H1 (cell line): ENCODE measurements around the gene ZNF823. TPM values are rescaled to one million over a fixed set of nuclear protein-coding genes. Genes with fewer than 3 reads are reported as not detected.

Source experiments
- CTCF ChIA-PET: fragments of 300-600 bp; sonication (Branson Sonifier 250); formaldehyde crosslinking; loops from one replicate; lab custom pipeline; 2021; ENCODE audit not compliant: partially characterized antibody; lab: Charles Lee
- POLR2A ChIA-PET: fragments of 300-600 bp; sonication (Branson Sonifier 250); formaldehyde crosslinking; loops from one replicate; lab custom pipeline; 2021; ENCODE audit warnings: inconsistent platforms; ENCODE audit not compliant: partially characterized antibody; lab: Charles Lee
- DNase-seq, 2 experiments: peaks; one replicate each; pipeline versions ENCODE4 v3.0.0 to v3.0.0-alpha.2; 2010 to 2022; ENCODE audit warnings: low spot score in 2 of 2, low read depth in 1 of 2, mixed read lengths in 1 of 2
- FAIRE-seq: peaks from 2 replicates; lab custom pipeline; 2011; peaks lifted over from hg19 to GRCh38; lab: Jason Lieb, UNC
- H2AFZ ChIP-seq: 2 replicates; pipeline ENCODE4 v1.8.1; 2012; ENCODE audit warnings: low read length, inconsistent platforms
- H2AK5ac ChIP-seq: 2 replicates; pipeline ENCODE4 v1.6.1; 2013; ENCODE audit warnings: low read depth, low read length
- H2BK120ac ChIP-seq: replicated peaks from 2 replicates; pipeline ENCODE3; 2013; ENCODE audit warnings: low read depth, low read length, inconsistent platforms
- H2BK12ac ChIP-seq: 2 replicates; pipeline ENCODE4 v1.6.1; 2013; ENCODE audit warnings: low read depth, low read length
- H2BK15ac ChIP-seq: 2 replicates; pipeline ENCODE4 v1.6.1; 2013; ENCODE audit warnings: low read length
- H2BK20ac ChIP-seq: 2 replicates; pipeline ENCODE4 v1.6.1; 2013; ENCODE audit warnings: low read length
- H2BK5ac ChIP-seq: 2 replicates; pipeline ENCODE4 v1.6.1; 2013; ENCODE audit warnings: low read depth, low read length
- H3K14ac ChIP-seq: 2 replicates; pipeline ENCODE4 v1.6.1; 2013; ENCODE audit warnings: inconsistent platforms; ENCODE audit not compliant: insufficient read length
- H3K18ac ChIP-seq: 2 replicates; pipeline ENCODE4 v1.6.1; 2013; ENCODE audit warnings: low read length; ENCODE audit errors: extremely low read depth
- H3K23ac ChIP-seq: 2 replicates; pipeline ENCODE4 v1.6.1; 2013; ENCODE audit warnings: inconsistent platforms; ENCODE audit not compliant: insufficient read length
- H3K23me2 ChIP-seq: 2 replicates; pipeline ENCODE4 v1.6.1; 2013; ENCODE audit warnings: low read depth, low read length
- H3K27ac ChIP-seq: 2 replicates; pipeline ENCODE4 v1.6.1; 2011; ENCODE audit warnings: low read depth, low read length, inconsistent platforms
- H3K27me3 ChIP-seq, 4 experiments: replicated peaks in 1 of 4; 1 replicate in 1 of 4; 2 replicates in 3 of 4; pipeline versions ENCODE4 v1.6.1 to v1.8.1; 2011 to 2013; ENCODE audit warnings: low read length in 3 of 4, mild to moderate bottlenecking in 3 of 4, inconsistent platforms in 2 of 4, mixed read lengths in 2 of 4, moderate library complexity in 1 of 4; ENCODE audit not compliant: control insufficient read depth in 3 of 4, insufficient read depth in 3 of 4; ENCODE audit errors: extremely low read depth in 1 of 4
- H3K36me3 ChIP-seq, 4 experiments: 2 replicates each; pipeline versions ENCODE4 v1.6.1 to v1.8.1; 2011 to 2013; ENCODE audit warnings: mild to moderate bottlenecking in 4 of 4, low read length in 3 of 4, moderate library complexity in 2 of 4, control low read depth in 1 of 4, inconsistent platforms in 1 of 4; ENCODE audit not compliant: insufficient read depth in 4 of 4, control insufficient read depth in 2 of 4
- H3K4ac ChIP-seq: replicated peaks from 2 replicates; pipeline ENCODE3; 2013; ENCODE audit warnings: low read length, low read depth, mixed read lengths, inconsistent platforms; ENCODE audit not compliant: insufficient read length
- H3K4me1 ChIP-seq, 4 experiments: replicated peaks in 1 of 4; 1 replicate in 1 of 4; 2 replicates in 3 of 4; pipeline versions ENCODE4 v1.6.1 to v1.8.1; 2011 to 2013; ENCODE audit warnings: low read length in 3 of 4, inconsistent platforms in 2 of 4, mixed read lengths in 1 of 4; ENCODE audit not compliant: insufficient read depth in 4 of 4, control insufficient read depth in 3 of 4
- H3K4me2 ChIP-seq, 2 experiments: 2 replicates each; pipeline versions ENCODE4 v1.6.1 to v1.8.1; 2011 to 2013; ENCODE audit warnings: low read depth in 2 of 2, low read length in 2 of 2, control low read depth in 1 of 2, inconsistent platforms in 1 of 2, mild to moderate bottlenecking in 1 of 2; ENCODE audit not compliant: insufficient read depth in 1 of 2
- H3K4me3 ChIP-seq, 4 experiments: fragments of 200-600, 300-600 bp in 1 of 4; sonication (generic), shearing (Covaris generic), sonication (Bioruptor Twin) in 1 of 4; 2 replicates each; pipeline versions ENCODE4 v1.5.1 to v1.8.1; 2011 to 2016; ENCODE audit warnings: low read length in 4 of 4, low read depth in 3 of 4, control low read depth in 2 of 4, inconsistent platforms in 2 of 4, mild to moderate bottlenecking in 2 of 4, mixed read lengths in 1 of 4, moderate library complexity in 1 of 4; ENCODE audit not compliant: insufficient read depth in 2 of 4; ENCODE audit errors: extremely low read depth in 1 of 4
- H3K56ac ChIP-seq: replicated peaks from 2 replicates; pipeline ENCODE3; 2013; ENCODE audit warnings: low read depth, mild to moderate bottlenecking, mixed read lengths, low read length, inconsistent platforms; ENCODE audit not compliant: insufficient read length
- H3K79me1 ChIP-seq: 2 replicates; pipeline ENCODE4 v1.6.1; 2013; ENCODE audit warnings: low read depth, low read length, control low read depth
- H3K79me2 ChIP-seq, 2 experiments: 2 replicates each; pipeline versions ENCODE4 v1.6.1 to v1.8.1; 2012 to 2013; ENCODE audit warnings: low read length in 2 of 2, mild to moderate bottlenecking in 2 of 2, inconsistent platforms in 1 of 2; ENCODE audit not compliant: insufficient read depth in 2 of 2, control insufficient read depth in 1 of 2
- H3K9ac ChIP-seq, 4 experiments: replicated peaks in 1 of 4; 1 replicate in 1 of 4; 2 replicates in 3 of 4; pipeline versions ENCODE4 v1.6.1 to v1.8.1; 2011 to 2013; ENCODE audit warnings: low read depth in 3 of 4, low read length in 3 of 4, control low read depth in 2 of 4, mild to moderate bottlenecking in 2 of 4, moderate library complexity in 2 of 4, inconsistent platforms in 1 of 4; ENCODE audit errors: extremely low read depth in 1 of 4
- H3K9me3 ChIP-seq, 2 experiments: 2 replicates each; pipeline versions ENCODE4 v1.6.1 to v1.8.1; 2012 to 2013; ENCODE audit warnings: mild to moderate bottlenecking in 2 of 2, moderate library complexity in 2 of 2, control low read depth in 1 of 2, inconsistent platforms in 1 of 2, low read depth in 1 of 2, low read length in 1 of 2, mixed read lengths in 1 of 2; ENCODE audit not compliant: insufficient read depth in 2 of 2
- H4K20me1 ChIP-seq, 2 experiments: replicated peaks in 1 of 2; 2 replicates each; pipeline versions ENCODE3 to v1.8.1; 2011 to 2013; ENCODE audit warnings: inconsistent platforms in 2 of 2, low read length in 2 of 2, mild to moderate bottlenecking in 1 of 2; ENCODE audit not compliant: insufficient read depth in 2 of 2, control insufficient read depth in 1 of 2
- H4K5ac ChIP-seq: 2 replicates; pipeline ENCODE4 v1.6.1; 2013; ENCODE audit warnings: low read length, low read depth, mixed read lengths, inconsistent platforms; ENCODE audit not compliant: insufficient read length
- H4K8ac ChIP-seq: 2 replicates; pipeline ENCODE4 v1.8.0; 2013; ENCODE audit warnings: mild to moderate bottlenecking, moderate library complexity, low read length, inconsistent platforms; ENCODE audit not compliant: insufficient read depth; ENCODE audit errors: extremely low read depth
- H4K91ac ChIP-seq: replicated peaks from 2 replicates; pipeline ENCODE3; 2013; ENCODE audit warnings: low read length, mixed read lengths, inconsistent platforms; ENCODE audit not compliant: insufficient read length
- ATF3 ChIP-seq: IDR thresholded peaks from 2 replicates; pipeline ENCODE4 v1.6.1; 2011; ENCODE audit warnings: low read depth, mild to moderate bottlenecking, low read length; ENCODE audit not compliant: insufficient read depth
- BACH1 ChIP-seq: IDR thresholded peaks from 2 replicates; pipeline ENCODE4 v1.6.1; 2012; ENCODE audit warnings: low read length, improper control_type of control experiment
- BCL11A ChIP-seq, 2 experiments: IDR thresholded peaks; one replicate each; pipeline ENCODE4 v1.6.1; 2011; ENCODE audit warnings: low read depth in 2 of 2, low read length in 2 of 2, mild to moderate bottlenecking in 2 of 2
- E2F6 ChIP-seq: IDR thresholded peaks from 2 replicates; pipeline ENCODE4 v1.6.1; 2012; ENCODE audit warnings: inconsistent platforms
- GABPA ChIP-seq: IDR thresholded peaks from 2 replicates; pipeline ENCODE4 v1.6.1; 2011; ENCODE audit warnings: mild to moderate bottlenecking, low read length, moderate library complexity, borderline replicate concordance; ENCODE audit not compliant: insufficient read depth
- JUND ChIP-seq: IDR thresholded peaks from 2 replicates; pipeline ENCODE4 v1.6.1; 2011; ENCODE audit warnings: mild to moderate bottlenecking, improper control_type of control experiment, low read length
- KDM5A ChIP-seq: fragments of 200-600 bp; IDR thresholded peaks from 2 replicates; pipeline ENCODE4 v1.7.1; 2012; ENCODE audit warnings: mild to moderate bottlenecking, low read length, inconsistent platforms, mixed read lengths
- MAFK ChIP-seq: IDR thresholded peaks from 2 replicates; pipeline ENCODE4 v1.6.1; 2012; ENCODE audit warnings: low read depth, mild to moderate bottlenecking, improper control_type of control experiment, low read length
- RBBP5 ChIP-seq: IDR thresholded peaks from 2 replicates; pipeline ENCODE4 v1.7.1; 2012; ENCODE audit warnings: low read depth, mild to moderate bottlenecking, inconsistent platforms, low read length, moderate library complexity, borderline replicate concordance
- SIN3A ChIP-seq, 2 experiments: IDR thresholded peaks in 1 of 2; conservative IDR thresholded peaks in 1 of 2; 2 replicates each; pipeline ENCODE4 v1.6.1; 2011 to 2012; ENCODE audit warnings: low read length in 2 of 2, improper control_type of control experiment in 1 of 2, low read depth in 1 of 2, mild to moderate bottlenecking in 1 of 2
- SP1 ChIP-seq: IDR thresholded peaks from 2 replicates; pipeline ENCODE4 v1.6.1; 2011; ENCODE audit warnings: low read depth, low read length
- SRF ChIP-seq: IDR thresholded peaks from 2 replicates; pipeline ENCODE4 v1.6.1; 2011; ENCODE audit warnings: mild to moderate bottlenecking, low read depth, low read length, moderate library complexity
- TBP ChIP-seq: IDR thresholded peaks from 2 replicates; pipeline ENCODE4 v1.6.1; 2011; ENCODE audit warnings: low read depth, low read length, improper control_type of control experiment
- TCF12 ChIP-seq: IDR thresholded peaks from 2 replicates; pipeline ENCODE4 v1.6.1; 2011; ENCODE audit warnings: low read depth, mild to moderate bottlenecking, low read length
- WGBS, 2 experiments: shearing (Covaris generic) in 1 of 2; methylation state at CpG; one replicate each; pipeline versions ENCODE4 v1.1.6 to v1.1.7; 2013 to 2015; ENCODE audit warnings: low lambda C conversion rate in 2 of 2, mixed read lengths in 2 of 2, inconsistent platforms in 1 of 2, low coverage in 1 of 2, missing lambda C conversion rate in 1 of 2; ENCODE audit not compliant: insufficient replicate concordance in 2 of 2, insufficient coverage in 1 of 2, insufficient read length in 1 of 2; ENCODE audit errors: extremely low coverage in 1 of 2, missing lambda C conversion rate in 1 of 2; 5-methylcytosine and 5-hydroxymethylcytosine counted together
- polyA plus RNA-seq, 7 experiments: library from polyadenylated mRNA; depleted of rRNA in 3 of 7; stranded (reverse) in 5 of 7; unstranded in 2 of 7; fragments of >200 nt in 5 of 7; fragments of 200-250 nt in 2 of 7; gene quantifications; 1 replicate in 5 of 7; 2 replicates in 1 of 7; 4 replicates in 1 of 7; pipeline versions ENCODE4 v1.2.1 to v1.2.3, GENCODE V29; 2011 to 2013; ENCODE audit warnings: missing spikeins in 2 of 7, mixed read lengths in 2 of 7
- total RNA-seq: library from RNA; stranded (reverse); fragmentation: NEBNext Ultra II Directional; extraction: Animal tissue kit (Norgen Biotek cat#: 25700); gene quantifications from 2 replicates; pipeline ENCODE4 v1.2.1, GENCODE V29; 2021

The ZNF823 gene
- total and polyA plus RNA-seq, 2 of the 8 experiments (the other 6 are each of a cell fraction or from before 2014, with no cell fraction given), result 0.73 to 2.4 TPM

GRCh38 chr19:11705474-11705873 is 33.3 kb downstream of the ZNF823 start:
- Histone ChIP-seq H3K23ac (no peak overlapping the region), H4K8ac (no peak overlapping the region)
- no peak for DNase-seq

More at GRCh38 chr19:11705474-11705873, 33.3 kb downstream of the ZNF823 start:
- no peak overlapping the region for H2BK12ac ChIP-seq
- H3K4me3 ChIP-seq, result no peak overlapping the region
- no peak overlapping the region for H4K5ac ChIP-seq
- H3K56ac ChIP-seq, result no peak overlapping the region
- H2BK15ac ChIP-seq, result no peak overlapping the region
- TF ChIP-seq BACH1, result no peak
- TF ChIP-seq SIN3A (conservative IDR thresholded peaks at IDR 0.05 in 1 of 2, IDR thresholded peaks at IDR 0.05 in 1 of 2; ENCODE audit: low read depth in 1 of 2, low read length in 2 of 2), result no peak
- TF ChIP-seq JUND, result no peak
- no peak for TF ChIP-seq SRF
- no peak for TF ChIP-seq SP1
- no peak for TF ChIP-seq MAFK
- no peak for TF ChIP-seq GABPA
- TF ChIP-seq BCL11A (IDR thresholded peaks at IDR 0.05; ENCODE audit: low read depth in 2 of 2, low read length in 2 of 2), result no peak
- TF ChIP-seq ATF3, result no peak
- TF ChIP-seq KDM5A, result no peak
- no peak for TF ChIP-seq RBBP5
- no peak for TF ChIP-seq E2F6
- TF ChIP-seq TCF12, result no peak
- no peak for TF ChIP-seq TBP
- no peak overlapping the region for H3K14ac ChIP-seq
- CTCF ChIA-PET, result interaction anchor here (0.7 to 2.3 kb wide), 3 partner anchors 33 to 92 kb away, joined by 3 to 5 read pairs (median 3); partner anchors contain the start of gene ZNF441
- H4K20me1 ChIP-seq, result no peaks in the 10 kb centered on the region
- H3K4me2 ChIP-seq, result no peak overlapping the region
- H3K4ac ChIP-seq, result no peak overlapping the region
- no peaks in the 10 kb centered on the region for H3K27me3 ChIP-seq
- no peak overlapping the region for H3K18ac ChIP-seq
- H2BK120ac ChIP-seq, result no peak overlapping the region
- FAIRE-seq, result no peak
- no peaks in the 10 kb centered on the region; a peak in 1 of 8 replicates for H3K36me3 ChIP-seq
- H2AK5ac ChIP-seq, result no peak overlapping the region
- 95% methylated on average over 3 of the region's 3 CpGs; no CpG with 5 or more reads in 1 of the 2 experiments for WGBS, 2 experiments
- H2AFZ ChIP-seq, result no peak overlapping the region
- peaks cover 0 to 2% of the 10 kb centered on the region in 2 experiments; a peak in 2 of 4 replicates for H3K9me3 ChIP-seq
- H3K79me2 ChIP-seq, result no peaks in the 10 kb centered on the region
- POLR2A ChIA-PET, result interaction anchor here (0.6 to 3.0 kb wide), 2 partner anchors 11 to 61 kb away, joined by 3 to 9 read pairs; partner anchors contain the start of gene ZNF441
- H2BK5ac ChIP-seq, result no peak overlapping the region
- H3K4me1 ChIP-seq, result no peaks in the 10 kb centered on the region
- no peak overlapping the region for H4K91ac ChIP-seq
- H3K79me1 ChIP-seq, result no peaks in the 10 kb centered on the region
- no peak overlapping the region for H3K9ac ChIP-seq
- no peaks in the 10 kb centered on the region for H3K23me2 ChIP-seq
- H2BK20ac ChIP-seq, result no peak overlapping the region
- no peak overlapping the region for H3K27ac ChIP-seq
